ENCODE measurements around the gene SSNA1. TPM values are rescaled to one million over a fixed set of nuclear protein-coding genes. Genes with fewer than 3 reads are reported as not detected.

Gene SSNA1
- total RNA-seq, 4 donors from 2014 or later = 58.2 to 99.5 (median 76.7) TPM

DNA sequence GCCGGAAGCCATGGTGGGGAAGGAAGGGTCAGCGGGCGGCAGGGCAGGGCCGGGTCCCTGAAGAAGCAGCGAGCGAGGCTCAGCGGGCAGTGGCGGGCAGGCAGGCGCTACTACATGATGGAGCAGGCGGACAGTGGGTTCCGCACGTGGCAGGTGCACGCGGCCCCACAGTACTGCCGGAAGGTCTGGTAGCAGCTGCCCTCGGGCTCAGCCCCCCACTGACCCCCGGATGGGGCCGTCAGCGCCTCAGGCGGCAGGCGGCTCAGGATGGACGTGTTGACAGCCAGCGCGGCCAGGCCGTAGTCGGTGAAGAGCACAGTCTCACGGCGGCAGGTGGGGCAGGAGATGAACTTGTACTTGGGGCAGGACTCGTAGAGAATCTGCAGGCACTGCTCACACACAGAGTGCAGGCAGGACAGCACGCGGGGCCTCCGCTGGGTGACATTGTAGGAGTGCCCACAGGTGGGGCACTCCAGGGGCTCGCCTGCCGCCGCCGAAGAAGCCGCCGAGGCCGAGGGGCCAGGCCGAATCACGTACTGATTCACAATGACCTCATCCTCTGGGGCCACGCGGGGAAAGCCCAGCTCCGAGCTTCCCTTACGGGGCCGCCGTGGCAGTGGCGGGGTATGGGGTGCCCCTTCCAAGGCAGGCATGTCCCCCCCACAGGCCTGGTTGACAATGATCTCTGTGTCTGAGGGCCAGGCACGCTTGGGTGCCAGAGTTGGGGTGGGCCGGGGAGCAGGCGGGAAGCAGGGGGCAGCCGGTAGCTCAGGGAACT is 32.0 kb downstream of the SSNA1 start:
- H3K4me1 ChIP-seq = peaks cover 30 to 51% (median 36%) of the 10 kb centered on the region in 4 donors
- H3K9me3 ChIP-seq = no peaks in the 10 kb centered on the region
- H3K4me3 ChIP-seq = no peak overlapping the region
- no peak overlapping the region for H3K27ac ChIP-seq (replicated peaks in 1 of 4)
- H3K36me3 ChIP-seq = peaks cover 0 to 11% (median 5%) of the 10 kb centered on the region in 4 donors
- intact Hi-C loops (cut with DNase I) = loop anchor here (2.0 to 5.0 kb wide), 2 partner anchors 20 to 33 kb away; partner anchors contain the start of genes ANAPC2, SSNA1 and TPRN
- WGBS = 90% methylated on average over 31 of the region's 52 CpGs
- DNase-seq (ENCODE audit: extremely low spot score) = no peak
- H3K27me3 ChIP-seq = no peaks in the 10 kb centered on the region
- TF ChIP-seq POLR2AphosphoS5 (IDR thresholded peaks at IDR 0.05) = no peak

- WGBS = no CpG with 5 or more reads among the region's 14 CpGs
- Histone ChIP-seq H3K36me3 (peaks cover 0 to 7% (median 3%) of the 10 kb centered on the region in 4 donors), H3K27me3 (no peaks in the 10 kb centered on the region), H3K4me3 (peak overlapping the region; percentile 50 to 87 (median 80)), H3K27ac (replicated peaks in 1 of 4) (no peak overlapping the region), H3K9me3 (no peaks in the 10 kb centered on the region), H3K4me1 (peaks cover 30 to 51% (median 36%) of the 10 kb centered on the region in 4 donors)
- no peak for TF ChIP-seq POLR2AphosphoS5 (IDR thresholded peaks at IDR 0.05)
- TF ChIP-seq POLR2A (IDR thresholded peaks at IDR 0.05; ENCODE audit: low read depth) = no peak
- TF ChIP-seq, protein P1, sequence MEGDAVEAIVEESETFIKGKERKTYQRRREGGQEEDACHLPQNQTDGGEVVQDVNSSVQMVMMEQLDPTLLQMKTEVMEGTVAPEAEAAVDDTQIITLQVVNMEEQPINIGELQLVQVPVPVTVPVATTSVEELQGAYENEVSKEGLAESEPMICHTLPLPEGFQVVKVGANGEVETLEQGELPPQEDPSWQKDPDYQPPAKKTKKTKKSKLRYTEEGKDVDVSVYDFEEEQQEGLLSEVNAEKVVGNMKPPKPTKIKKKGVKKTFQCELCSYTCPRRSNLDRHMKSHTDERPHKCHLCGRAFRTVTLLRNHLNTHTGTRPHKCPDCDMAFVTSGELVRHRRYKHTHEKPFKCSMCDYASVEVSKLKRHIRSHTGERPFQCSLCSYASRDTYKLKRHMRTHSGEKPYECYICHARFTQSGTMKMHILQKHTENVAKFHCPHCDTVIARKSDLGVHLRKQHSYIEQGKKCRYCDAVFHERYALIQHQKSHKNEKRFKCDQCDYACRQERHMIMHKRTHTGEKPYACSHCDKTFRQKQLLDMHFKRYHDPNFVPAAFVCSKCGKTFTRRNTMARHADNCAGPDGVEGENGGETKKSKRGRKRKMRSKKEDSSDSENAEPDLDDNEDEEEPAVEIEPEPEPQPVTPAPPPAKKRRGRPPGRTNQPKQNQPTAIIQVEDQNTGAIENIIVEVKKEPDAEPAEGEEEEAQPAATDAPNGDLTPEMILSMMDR (IDR thresholded peaks at IDR 0.05) = no peak
- DNase-seq (ENCODE audit: extremely low spot score) = no peak
- intact Hi-C loops (cut with DNase I) = loop anchor here (2.0 to 5.0 kb wide), 2 partner anchors 20 to 34 kb away; partner anchors contain the start of genes ANAPC2, SSNA1 and TPRN
Observed at GRCh38 chr9:137221095-137221505, 32.6 kb downstream of the SSNA1 start.

- H3K4me3 ChIP-seq = peak overlapping the region; percentile 50 to 87 (median 80)
- 0% methylated on average over 3 of the region's 61 CpGs for WGBS
- H3K27ac ChIP-seq (replicated peaks in 1 of 4) = no peak overlapping the region
- no peak for DNase-seq (ENCODE audit: extremely low spot score)
- H3K4me1 ChIP-seq = peaks cover 30 to 51% (median 36%) of the 10 kb centered on the region in 4 donors
- H3K9me3 ChIP-seq = no peaks in the 10 kb centered on the region
- peaks cover 0 to 2% (median under 1%) of the 10 kb centered on the region in 4 donors for H3K36me3 ChIP-seq
- TF ChIP-seq, protein P1 (IDR thresholded peaks at IDR 0.05) = no peak
- TF ChIP-seq POLR2A (IDR thresholded peaks at IDR 0.05; ENCODE audit: low read depth) (no peak), EP300 (IDR thresholded peaks at IDR 0.05) (no peak), POLR2AphosphoS5 (IDR thresholded peaks at IDR 0.05) (no peak)
- intact Hi-C loops (cut with DNase I) = loop anchor here (2.0 to 5.0 kb wide), 2 partner anchors 21 to 34 kb away; partner anchors contain the start of genes ANAPC2, SSNA1 and TPRN
- peaks cover 0 to 2% (median 0%) of the 10 kb centered on the region in 4 donors for H3K27me3 ChIP-seq
Observed at GRCh38 chr9:137221506-137222111, 33.1 kb downstream of the SSNA1 start.

DNA sequence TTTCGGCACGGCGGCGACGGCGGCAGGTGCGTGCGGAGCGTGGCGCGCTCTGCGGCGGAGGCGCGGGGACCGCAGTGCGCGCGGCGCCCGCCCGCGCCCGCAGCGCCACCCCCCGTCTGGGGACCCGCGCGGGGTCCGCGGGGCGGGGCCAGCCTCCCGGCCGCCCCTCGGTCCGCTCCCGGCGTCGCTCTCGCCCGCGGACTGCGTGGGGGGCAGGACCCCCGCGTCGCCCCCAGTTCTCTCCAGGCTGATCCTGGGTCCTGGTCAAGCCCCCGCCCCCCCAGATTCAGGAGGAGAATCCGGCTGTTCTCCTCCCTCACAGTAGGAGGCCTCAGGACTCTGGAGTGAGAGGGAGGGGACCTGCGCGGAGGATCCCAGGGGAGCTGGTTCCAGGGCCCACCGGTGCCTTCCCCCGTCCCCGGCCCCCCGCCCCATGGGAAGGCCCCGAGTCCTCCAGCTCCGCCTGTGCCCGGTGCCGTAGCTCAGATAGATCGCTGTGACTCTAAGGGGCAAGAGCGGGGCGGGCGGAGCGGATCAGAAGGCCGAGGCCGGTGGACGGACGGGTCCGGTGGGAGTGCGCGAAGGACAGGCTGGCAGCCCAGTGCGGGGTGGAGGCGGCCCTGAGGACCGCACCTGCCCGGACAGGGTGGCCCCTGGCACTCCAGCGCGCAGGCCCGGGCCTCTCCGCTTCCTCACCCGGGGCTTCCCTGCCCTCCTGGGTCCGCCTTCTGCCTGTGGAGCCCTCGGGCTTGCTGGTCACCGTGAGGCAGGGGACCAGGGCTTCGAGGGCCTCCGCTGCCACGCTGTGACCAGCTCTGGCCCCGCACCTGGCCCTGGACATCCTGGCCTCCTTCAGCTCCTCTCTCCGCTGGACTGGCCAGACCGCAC is 34.0 kb downstream of the SSNA1 start, which contains the start of gene RNF208:
Gene RNF208, minus strand, starts transcription at position 51 of the 888 bp plus-strand sequence. CDS start 1,028 bp downstream, outside the sequence.
- TF ChIP-seq EP300 (IDR thresholded peaks at IDR 0.05) = no peak
- TF ChIP-seq POLR2AphosphoS5 (IDR thresholded peaks at IDR 0.05) = no peak
- TF ChIP-seq POLR2A (IDR thresholded peaks at IDR 0.05; ENCODE audit: low read depth) = no peak
- TF ChIP-seq, protein P1 (IDR thresholded peaks at IDR 0.05) = no peak
- H3K4me1 ChIP-seq = peaks cover 31 to 47% (median 36%) of the 10 kb centered on the region in 4 donors
- H3K36me3 ChIP-seq = no peaks in the 10 kb centered on the region
- 4% methylated on average over 24 of the region's 88 CpGs for WGBS
- no peak for DNase-seq (ENCODE audit: extremely low spot score)
- peak within 1 kb of the TSS; percentile 72 to 87 (median 80) for H3K4me3 ChIP-seq
- H3K27me3 ChIP-seq = peaks cover 0 to 10% (median 4%) of the 10 kb centered on the region in 4 donors
- no peaks in the 10 kb centered on the region for H3K9me3 ChIP-seq
- intact Hi-C loops (cut with DNase I) = loop anchor here (5.0 kb wide), 1 partner anchor 35 kb away; the partner anchor contains the start of genes ANAPC2 and SSNA1
- H3K27ac ChIP-seq (replicated peaks in 1 of 4) = peak within 1 kb of the TSS; percentile 91 to 94 (median 92)
